Astrocyte (in vitro differentiated cells and primary cell): ENCODE data around the gene KCNJ2.

Source experiments
- EZH2 ChIP-seq: IDR thresholded peaks from 2 replicates; pipeline ENCODE4 v1.6.1; 2012; ENCODE audit warnings: mild to moderate bottlenecking, low read length, inconsistent platforms; ENCODE audit not compliant: insufficient read depth
- TF ChIP-seq, protein P1 (sequence below): IDR thresholded peaks from 2 replicates; pipeline ENCODE4 v1.5.1; 2011; ENCODE audit warnings: low read depth, mild to moderate bottlenecking, inconsistent platforms, low read length, moderate library complexity; ENCODE audit not compliant: insufficient read depth

DNA sequence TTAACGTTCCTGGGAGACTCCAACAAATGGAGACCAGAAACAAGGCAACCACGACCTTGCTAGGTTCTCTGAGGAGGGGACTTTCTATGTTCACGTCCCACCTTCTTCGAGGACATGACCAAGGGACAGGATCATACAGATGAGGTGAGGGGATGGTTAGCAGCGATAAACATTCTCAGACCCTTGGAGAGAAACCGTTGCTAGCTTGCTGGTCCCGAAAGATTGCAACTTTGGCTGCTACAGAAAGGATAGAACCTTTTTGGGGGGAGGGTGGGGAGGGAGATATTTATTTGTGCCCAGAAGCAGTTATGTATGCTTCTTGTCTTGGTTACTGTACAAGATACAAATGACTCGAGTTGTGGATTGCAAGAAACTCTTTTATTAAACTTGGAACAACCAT is 35.3 kb upstream of the KCNJ2 start:
- TF ChIP-seq, protein P1, sequence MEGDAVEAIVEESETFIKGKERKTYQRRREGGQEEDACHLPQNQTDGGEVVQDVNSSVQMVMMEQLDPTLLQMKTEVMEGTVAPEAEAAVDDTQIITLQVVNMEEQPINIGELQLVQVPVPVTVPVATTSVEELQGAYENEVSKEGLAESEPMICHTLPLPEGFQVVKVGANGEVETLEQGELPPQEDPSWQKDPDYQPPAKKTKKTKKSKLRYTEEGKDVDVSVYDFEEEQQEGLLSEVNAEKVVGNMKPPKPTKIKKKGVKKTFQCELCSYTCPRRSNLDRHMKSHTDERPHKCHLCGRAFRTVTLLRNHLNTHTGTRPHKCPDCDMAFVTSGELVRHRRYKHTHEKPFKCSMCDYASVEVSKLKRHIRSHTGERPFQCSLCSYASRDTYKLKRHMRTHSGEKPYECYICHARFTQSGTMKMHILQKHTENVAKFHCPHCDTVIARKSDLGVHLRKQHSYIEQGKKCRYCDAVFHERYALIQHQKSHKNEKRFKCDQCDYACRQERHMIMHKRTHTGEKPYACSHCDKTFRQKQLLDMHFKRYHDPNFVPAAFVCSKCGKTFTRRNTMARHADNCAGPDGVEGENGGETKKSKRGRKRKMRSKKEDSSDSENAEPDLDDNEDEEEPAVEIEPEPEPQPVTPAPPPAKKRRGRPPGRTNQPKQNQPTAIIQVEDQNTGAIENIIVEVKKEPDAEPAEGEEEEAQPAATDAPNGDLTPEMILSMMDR, result no peak
- TF ChIP-seq EZH2, result no peak
